ENCODE measurements around the gene SHMT2. TPM values are rescaled to one million over a fixed set of nuclear protein-coding genes. Genes with fewer than 3 reads are reported as not detected.

Gene SHMT2
- total RNA-seq, 1 experiment from 2014 or later, result 280 TPM

DNA sequence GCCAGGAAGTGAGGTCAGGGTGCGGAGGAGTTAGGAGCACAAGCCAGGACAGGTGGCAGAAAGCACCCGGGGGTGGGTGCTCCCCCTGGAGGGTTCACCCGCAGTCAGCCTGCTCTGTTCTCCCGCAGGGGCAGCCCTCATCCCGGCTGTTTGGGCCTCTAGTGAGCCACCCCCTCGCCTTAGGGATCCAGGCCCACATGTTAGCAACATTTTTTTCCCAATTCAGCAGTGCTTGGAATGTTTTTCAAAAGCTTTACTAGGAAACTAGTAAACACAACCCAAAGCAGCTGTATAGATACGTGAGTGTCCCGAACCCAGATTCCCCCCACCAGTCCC lies 41.5 kb upstream of the SHMT2 start:
- DNase-seq (ENCODE audit: low read depth, low spot score) (no peak), ATAC-seq (no peak)
- no peak overlapping the region for H3K9ac ChIP-seq (ENCODE audit: low read length)
- ChIA-PET CTCF (interaction anchor here (1.3 kb wide), 1 partner anchor 12 kb away, joined by 6 read pairs; no protein-coding TSS in a partner anchor), RAD21 (ENCODE audit: low non-redundant PET in 1 of 2, low total read pairs in 2 of 2, uncharacterized antibody in 2 of 2, unreplicated experiment in 2 of 2) (no interaction called here), POLR2A (interaction anchor here (1.0 to 1.4 kb wide), 2 partner anchors 60 to 76 kb away, joined by 3 to 4 read pairs; partner anchors contain the start of gene LRP1)
- H3K4me1 ChIP-seq (ENCODE audit: control insufficient read depth in 1 of 2, insufficient read depth in 2 of 2, low read length in 2 of 2), result peaks cover 0 to 4% of the 10 kb centered on the region in 2 experiments; a peak in 2 of 4 replicates
- H3K4me2 ChIP-seq (ENCODE audit: low read length), result no peak overlapping the region
- H3K27ac ChIP-seq (ENCODE audit: low read depth, low read length), result no peak overlapping the region
- peaks cover 0 to 3% of the 10 kb centered on the region in 2 experiments; a peak in 1 of 4 replicates for H3K36me3 ChIP-seq (ENCODE audit: control insufficient read depth in 1 of 2, insufficient read depth in 2 of 2, low read length in 2 of 2)
- no peak overlapping the region for H3K4me3 ChIP-seq (replicated peaks in 1 of 2; ENCODE audit: low read depth in 1 of 2, low read length in 2 of 2)
- H3K79me2 ChIP-seq (ENCODE audit: insufficient read depth, low read length), result no peaks in the 10 kb centered on the region
- H3K27me3 ChIP-seq (ENCODE audit: insufficient read depth, low read length), result no peaks in the 10 kb centered on the region
- no peaks in the 10 kb centered on the region for H3K9me3 ChIP-seq (ENCODE audit: control insufficient read depth in 1 of 2, insufficient read depth in 1 of 2, low read depth in 1 of 2, low read length in 2 of 2)
- H3K9me2 ChIP-seq (ENCODE audit: insufficient read depth), result no peaks in the 10 kb centered on the region
- no peak overlapping the region for H2AFZ ChIP-seq (ENCODE audit: low read depth, low read length, poor library complexity, severe bottlenecking)
- intact Hi-C loops (cut with micrococcal nuclease), result no loop called here
- no TSS peak for BruUV-seq (replicated peaks)
- no peak for TF ChIP-seq EGR1 (IDR thresholded peaks at IDR 0.05; ENCODE audit: low read depth)
- no peak for TF ChIP-seq POLR2AphosphoS5 (IDR thresholded peaks at IDR 0.05; ENCODE audit: low read depth, low read length)
- TF ChIP-seq SP1 (IDR thresholded peaks at IDR 0.05; ENCODE audit: low read depth), result no peak
- no peak for TF ChIP-seq POLR2A (IDR thresholded peaks at IDR 0.05; ENCODE audit: borderline replicate concordance, extremely low read depth, insufficient read depth, insufficient read length)
- TF ChIP-seq CEBPB (IDR thresholded peaks at IDR 0.05; ENCODE audit: low read depth), result no peak
- TF ChIP-seq SRF (IDR thresholded peaks at IDR 0.05; ENCODE audit: low read depth), result no peak
- TF ChIP-seq ELF1 (IDR thresholded peaks at IDR 0.05; ENCODE audit: borderline replicate concordance, low read depth), result no peak
- no peak for TF ChIP-seq ZNF274 (IDR thresholded peaks at IDR 0.05; ENCODE audit: low read depth, low read length)
- TF ChIP-seq ZFX (IDR thresholded peaks at IDR 0.05), result no peak
- no peak for TF ChIP-seq EZH2 (IDR thresholded peaks at IDR 0.05)
- no peak for TF ChIP-seq EZH2phosphoT487 (IDR thresholded peaks at IDR 0.05; ENCODE audit: borderline replicate concordance)
- TF ChIP-seq FOSL1 (IDR thresholded peaks at IDR 0.05; ENCODE audit: low read depth), result no peak
- H4K20me1 ChIP-seq (ENCODE audit: insufficient read depth), result no peaks in the 10 kb centered on the region

DNA sequence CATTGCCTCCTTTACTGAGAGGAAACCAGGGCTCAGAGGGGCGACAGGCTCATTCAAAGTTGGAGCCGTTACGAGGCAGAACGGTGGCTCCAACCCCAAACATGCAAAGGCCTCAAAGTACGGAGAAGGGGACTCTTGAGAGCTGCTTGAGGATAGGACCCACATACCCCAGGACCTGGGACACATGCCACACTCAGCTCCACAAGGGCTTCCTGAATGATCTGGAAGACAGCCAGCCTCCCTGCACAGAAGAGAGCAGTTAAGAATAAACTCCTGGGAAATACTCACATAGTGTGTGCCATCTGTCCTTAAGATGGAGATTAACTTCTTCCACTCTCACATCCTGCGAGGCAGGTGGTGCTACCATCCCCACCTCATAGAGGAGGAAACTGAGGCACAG lies 39.5 kb upstream of the SHMT2 start:
- TF ChIP-seq POLR2A (IDR thresholded peaks at IDR 0.05; ENCODE audit: borderline replicate concordance, extremely low read depth, insufficient read depth, insufficient read length) (no peak), MAX (IDR thresholded peaks at IDR 0.05) (no peak), EZH2 (IDR thresholded peaks at IDR 0.05) (no peak), RAD21 (IDR thresholded peaks at IDR 0.05; ENCODE audit: low read depth) (no peak), SP1 (IDR thresholded peaks at IDR 0.05; ENCODE audit: low read depth) (no peak), EZH2phosphoT487 (IDR thresholded peaks at IDR 0.05; ENCODE audit: borderline replicate concordance) (no peak), CEBPB (IDR thresholded peaks at IDR 0.05; ENCODE audit: low read depth) (no peak), EGR1 (IDR thresholded peaks at IDR 0.05; ENCODE audit: low read depth) (no peak), YY1 (IDR thresholded peaks at IDR 0.05; ENCODE audit: extremely low read depth, insufficient replicate concordance, low read depth, low read length) (no peak), TCF7L2 (IDR thresholded peaks at IDR 0.05; ENCODE audit: borderline replicate concordance, extremely low read depth, insufficient read depth, insufficient read length) (no peak)
- TF ChIP-seq, protein P1, sequence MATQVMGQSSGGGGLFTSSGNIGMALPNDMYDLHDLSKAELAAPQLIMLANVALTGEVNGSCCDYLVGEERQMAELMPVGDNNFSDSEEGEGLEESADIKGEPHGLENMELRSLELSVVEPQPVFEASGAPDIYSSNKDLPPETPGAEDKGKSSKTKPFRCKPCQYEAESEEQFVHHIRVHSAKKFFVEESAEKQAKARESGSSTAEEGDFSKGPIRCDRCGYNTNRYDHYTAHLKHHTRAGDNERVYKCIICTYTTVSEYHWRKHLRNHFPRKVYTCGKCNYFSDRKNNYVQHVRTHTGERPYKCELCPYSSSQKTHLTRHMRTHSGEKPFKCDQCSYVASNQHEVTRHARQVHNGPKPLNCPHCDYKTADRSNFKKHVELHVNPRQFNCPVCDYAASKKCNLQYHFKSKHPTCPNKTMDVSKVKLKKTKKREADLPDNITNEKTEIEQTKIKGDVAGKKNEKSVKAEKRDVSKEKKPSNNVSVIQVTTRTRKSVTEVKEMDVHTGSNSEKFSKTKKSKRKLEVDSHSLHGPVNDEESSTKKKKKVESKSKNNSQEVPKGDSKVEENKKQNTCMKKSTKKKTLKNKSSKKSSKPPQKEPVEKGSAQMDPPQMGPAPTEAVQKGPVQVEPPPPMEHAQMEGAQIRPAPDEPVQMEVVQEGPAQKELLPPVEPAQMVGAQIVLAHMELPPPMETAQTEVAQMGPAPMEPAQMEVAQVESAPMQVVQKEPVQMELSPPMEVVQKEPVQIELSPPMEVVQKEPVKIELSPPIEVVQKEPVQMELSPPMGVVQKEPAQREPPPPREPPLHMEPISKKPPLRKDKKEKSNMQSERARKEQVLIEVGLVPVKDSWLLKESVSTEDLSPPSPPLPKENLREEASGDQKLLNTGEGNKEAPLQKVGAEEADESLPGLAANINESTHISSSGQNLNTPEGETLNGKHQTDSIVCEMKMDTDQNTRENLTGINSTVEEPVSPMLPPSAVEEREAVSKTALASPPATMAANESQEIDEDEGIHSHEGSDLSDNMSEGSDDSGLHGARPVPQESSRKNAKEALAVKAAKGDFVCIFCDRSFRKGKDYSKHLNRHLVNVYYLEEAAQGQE (IDR thresholded peaks at IDR 0.05; ENCODE audit: low read depth), result no peak
- H4K20me1 ChIP-seq (ENCODE audit: insufficient read depth), result no peaks in the 10 kb centered on the region
- H3K79me2 ChIP-seq (ENCODE audit: insufficient read depth, low read length), result no peaks in the 10 kb centered on the region
- BruUV-seq (replicated peaks), result no TSS peak
- ChIA-PET POLR2A (no interaction called here), CTCF (no interaction called here), RAD21 (ENCODE audit: low non-redundant PET in 1 of 2, low total read pairs in 2 of 2, uncharacterized antibody in 2 of 2, unreplicated experiment in 2 of 2) (no interaction called here)
- no peaks in the 10 kb centered on the region for H3K27me3 ChIP-seq (ENCODE audit: insufficient read depth, low read length)
- H3K36me3 ChIP-seq (ENCODE audit: control insufficient read depth in 1 of 2, insufficient read depth in 2 of 2, low read length in 2 of 2), result peaks cover 0 to 3% of the 10 kb centered on the region in 2 experiments; a peak in 1 of 4 replicates
- no peak overlapping the region for H3K9ac ChIP-seq (ENCODE audit: low read length)
- H2AFZ ChIP-seq (ENCODE audit: low read depth, low read length, poor library complexity, severe bottlenecking), result no peak overlapping the region
- H3K4me2 ChIP-seq (ENCODE audit: low read length), result no peak overlapping the region
- H3K9me2 ChIP-seq (ENCODE audit: insufficient read depth), result no peaks in the 10 kb centered on the region
- no peak for DNase-seq (ENCODE audit: low read depth, low spot score)
- no peak overlapping the region for H3K27ac ChIP-seq (ENCODE audit: low read depth, low read length)
- no peaks in the 10 kb centered on the region for H3K4me1 ChIP-seq (ENCODE audit: control insufficient read depth in 1 of 2, insufficient read depth in 2 of 2, low read length in 2 of 2)
- no peak for ATAC-seq
- no peaks in the 10 kb centered on the region for H3K9me3 ChIP-seq (ENCODE audit: control insufficient read depth in 1 of 2, insufficient read depth in 1 of 2, low read depth in 1 of 2, low read length in 2 of 2)
- intact Hi-C loops (cut with micrococcal nuclease), result no loop called here
- H3K4me3 ChIP-seq (replicated peaks in 1 of 2; ENCODE audit: low read depth in 1 of 2, low read length in 2 of 2), result no peak overlapping the region
